A549 (cell line): ENCODE data around the gene TECPR2. TPM values are rescaled to one million over a fixed set of nuclear protein-coding genes. Genes with fewer than 3 reads are reported as not detected.
A peak's percentile ranks its signal among the peaks of the same experiment; 100 is the strongest.

ENCODE experiments used
- ATAC-seq, 2 experiments: fragments of 200-7000 bp in 1 of 2; fragments of >200 bp in 1 of 2; cut with Nextera tagmentation in 1 of 2; cut with Tn5 transposase in 1 of 2; 3 replicates each; pipeline versions ENCODE4 v1.8.0 to v1.9.1; 2018 to 2020; ENCODE audit warnings: mild to moderate bottlenecking in 1 of 2, moderate library complexity in 1 of 2
- CTCF ChIA-PET: fragments of 300-600 bp; sonication (Branson Sonifier 250); formaldehyde crosslinking; extraction: SDS; loops from one replicate; lab custom pipeline; 2021; ENCODE audit warnings: antibody characterized with exemption, inconsistent platforms; lab: Yijun Ruan, JAX
- POLR2A ChIA-PET: fragments of 350-600 bp; formaldehyde crosslinking; extraction: SDS; loops from one replicate; lab custom pipeline; 2021; ENCODE audit warnings: antibody characterized with exemption, inconsistent platforms; lab: Yijun Ruan, JAX
- DNase-seq, 2 experiments: peaks; one replicate each; pipeline versions ENCODE4 v3.0.0 to v3.0.0-alpha.2; 2011 to 2016; ENCODE audit warnings: low read depth in 1 of 2, low spot score in 1 of 2
- FAIRE-seq: peaks from 2 replicates; lab custom pipeline; 2011; peaks lifted over from hg19 to GRCh38; lab: Jason Lieb, UNC
- H3K27ac ChIP-seq, 2 experiments: fragments of >200 bp; sonication (Bioruptor Twin); formaldehyde crosslinking; 3 replicates each; pipeline ENCODE4 v1.5.1; 2016 to 2017
- H3K4me1 ChIP-seq: fragments of >200 bp; sonication (Bioruptor Twin); formaldehyde crosslinking; 3 replicates; pipeline ENCODE4 v1.6.1; 2016
- H3K4me2 ChIP-seq: fragments of >200 bp; sonication (Bioruptor Twin); formaldehyde crosslinking; 3 replicates; pipeline ENCODE4 v1.6.1; 2016
- H3K4me3 ChIP-seq: fragments of >200 bp; sonication (Bioruptor Twin); formaldehyde crosslinking; 3 replicates; pipeline ENCODE4 v1.5.1; 2016
- H3K9me3 ChIP-seq: fragments of >200 bp; sonication (Bioruptor Twin); formaldehyde crosslinking; 3 replicates; pipeline ENCODE4 v1.6.1; 2016
- CBX8 ChIP-seq: fragments of 200-600 bp; sonication (generic); IDR thresholded peaks from 2 replicates; pipeline ENCODE4 v1.6.1; 2016
- CHD2 ChIP-seq: fragments of 150-350 bp; IDR thresholded peaks from 2 replicates; pipeline ENCODE4 v1.6.1; 2014; ENCODE audit warnings: low read length; ENCODE audit not compliant: partially characterized antibody
- E2F6 ChIP-seq: IDR thresholded peaks from 2 replicates; pipeline ENCODE4 v1.6.1; 2012; ENCODE audit warnings: low read depth, borderline replicate concordance
- EHF ChIP-seq: fragments of 250-450 bp; sonication (Bioruptor Pico); IDR thresholded peaks from 2 replicates; pipeline ENCODE4 v1.5.0; 2020; ENCODE audit warnings: mild to moderate bottlenecking
- EHMT2 ChIP-seq: fragments of 200-600 bp; sonication (generic); IDR thresholded peaks from 2 replicates; pipeline ENCODE4 v1.6.1; 2016; ENCODE audit warnings: antibody characterized with exemption, low read depth, mild to moderate bottlenecking, moderate library complexity
- ESRRA ChIP-seq: fragments of 150-350 bp; IDR thresholded peaks from 2 replicates; pipeline ENCODE4 v1.6.1; 2014; ENCODE audit warnings: mild to moderate bottlenecking, low read length, borderline replicate concordance
- FOSB ChIP-seq: fragments of 250-450 bp; sonication (Bioruptor Pico); IDR thresholded peaks from 2 replicates; pipeline ENCODE4 v1.5.0; 2020; ENCODE audit warnings: mild to moderate bottlenecking, moderate library complexity
- GATA3 ChIP-seq: IDR thresholded peaks from 2 replicates; pipeline ENCODE4 v1.6.1; 2012; ENCODE audit warnings: borderline replicate concordance
- HOXB13 ChIP-seq: fragments of 250-450 bp; sonication (Bioruptor Pico); IDR thresholded peaks from 2 replicates; pipeline ENCODE4 v1.5.0; 2020; ENCODE audit warnings: low read depth, mild to moderate bottlenecking, moderate library complexity
- JUN ChIP-seq, 2 experiments: fragments of >200 bp; sonication (Bioruptor Twin); formaldehyde crosslinking; IDR thresholded peaks; 2 replicates in 1 of 2; 3 replicates in 1 of 2; pipeline ENCODE4 v1.6.1; 2016 to 2017
- KDM1A ChIP-seq: fragments of 200-600 bp; sonication (generic); IDR thresholded peaks from 2 replicates; pipeline ENCODE4 v1.6.1; 2016; ENCODE audit warnings: low read depth, mild to moderate bottlenecking
- MAFK ChIP-seq: fragments of 450-650 bp; IDR thresholded peaks from 2 replicates; pipeline ENCODE4 v1.6.1; 2014; ENCODE audit not compliant: partially characterized antibody
- MAX ChIP-seq: IDR thresholded peaks from 2 replicates; pipeline ENCODE4 v1.6.1; 2012
- MAZ ChIP-seq: fragments of 150-350 bp; IDR thresholded peaks from 2 replicates; pipeline ENCODE4 v1.6.1; 2014; ENCODE audit warnings: antibody characterized with exemption, low read depth, low read length, borderline replicate concordance
- MYC ChIP-seq: IDR thresholded peaks from 2 replicates; pipeline ENCODE4 v1.6.1; 2012; ENCODE audit warnings: mild to moderate bottlenecking, inconsistent platforms, low read length, improper control_type of control experiment, borderline replicate concordance
- NPAS2 ChIP-seq: fragments of 250-450 bp; sonication (Bioruptor Pico); IDR thresholded peaks from 2 replicates; pipeline ENCODE4 v1.8.0; 2022; ENCODE audit warnings: mild to moderate bottlenecking, moderate library complexity, borderline replicate concordance
- NR3C1 ChIP-seq: fragments of >200 bp; sonication (Bioruptor Twin); formaldehyde crosslinking; IDR thresholded peaks from 3 replicates; pipeline ENCODE4 v1.6.1; 2017
- POLR2A ChIP-seq: IDR thresholded peaks from 2 replicates; pipeline ENCODE4 v1.6.1; 2012; ENCODE audit warnings: mild to moderate bottlenecking, low read length
- RAD21 ChIP-seq, 2 experiments: fragments of >200 bp in 1 of 2; sonication (Bioruptor Twin) in 1 of 2; formaldehyde crosslinking in 1 of 2; IDR thresholded peaks in 1 of 2; conservative IDR thresholded peaks in 1 of 2; 2 replicates in 1 of 2; 3 replicates in 1 of 2; pipeline ENCODE4 v1.6.1; 2012 to 2018; ENCODE audit warnings: inconsistent platforms in 1 of 2
- RCOR1 ChIP-seq: fragments of 150-350 bp; IDR thresholded peaks from 2 replicates; pipeline ENCODE4 v1.6.1; 2014; ENCODE audit warnings: antibody characterized with exemption, low read length, low read depth
- SREBF2 ChIP-seq: fragments of 450-650 bp; IDR thresholded peaks from 2 replicates; pipeline ENCODE4 v1.6.1; 2014; ENCODE audit warnings: mild to moderate bottlenecking, moderate library complexity
- TFCP2L1 ChIP-seq: fragments of 250-450 bp; sonication (Bioruptor Pico); IDR thresholded peaks from 2 replicates; pipeline ENCODE4 v1.5.0; 2021; ENCODE audit warnings: mild to moderate bottlenecking
- ZC3H11A ChIP-seq: fragments of 450-650 bp; IDR thresholded peaks from 2 replicates; pipeline ENCODE4 v1.6.1; 2014; ENCODE audit warnings: antibody characterized with exemption, mild to moderate bottlenecking
- ZFP36 ChIP-seq: fragments of 450-650 bp; IDR thresholded peaks from 2 replicates; pipeline ENCODE4 v1.6.1; 2014; ENCODE audit warnings: borderline replicate concordance; ENCODE audit not compliant: partially characterized antibody
- WGBS: methylation state at CpG from one replicate; pipeline ENCODE4 v1.1.6; 2017; ENCODE audit errors: missing lambda C conversion rate; 5-methylcytosine and 5-hydroxymethylcytosine counted together
- polyA plus RNA-seq, 4 experiments: library from polyadenylated mRNA; depleted of rRNA in 3 of 4; stranded (reverse); fragments of >200 nt; fragmentation: RNase III in 1 of 4; extraction: RNeasy Plus Mini Kit Qiagen cat#74134 plus additional on column Dnase treatment in 1 of 4; gene quantifications; 2 replicates in 3 of 4; 3 replicates in 1 of 4; pipeline ENCODE4 v1.2.3, GENCODE V29; 2011 to 2017
- TF ChIP-seq, protein P1 (sequence below): fragments of 200-600 bp; sonication (generic); IDR thresholded peaks from 2 replicates; pipeline ENCODE4 v1.6.1; 2016; ENCODE audit warnings: antibody characterized with exemption, mild to moderate bottlenecking, moderate library complexity
- TF ChIP-seq, protein P2 (sequence below): fragments of >200 bp; sonication (Bioruptor Twin); formaldehyde crosslinking; IDR thresholded peaks from 3 replicates; pipeline ENCODE4 v1.6.1; 2016

Gene TECPR2
- polyA plus RNA-seq, 2 of the 4 experiments (the other 2 are of a cell fraction): 5.9 to 7.6 TPM

DNA sequence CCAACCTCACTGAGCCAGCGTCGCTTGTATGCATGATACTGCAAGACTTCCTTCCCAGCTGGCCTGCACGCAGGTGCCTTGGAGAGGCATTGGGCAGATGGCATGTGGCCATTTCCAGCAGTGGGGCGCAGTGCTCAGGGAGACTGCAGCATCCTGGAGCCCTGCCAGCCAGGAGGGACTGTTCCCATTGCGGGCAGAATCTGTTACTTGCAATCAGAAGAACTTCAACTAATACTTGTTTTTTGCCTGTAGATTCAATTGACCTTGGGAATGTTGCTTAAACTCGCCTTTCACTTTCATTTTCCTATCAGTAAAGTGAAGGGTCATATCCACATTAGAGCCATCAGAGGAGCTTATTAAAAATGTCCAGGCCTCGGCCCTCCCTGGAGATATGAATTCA lies 117.0 kb downstream of the TECPR2 start:
- Histone ChIP-seq H3K27ac (no peak overlapping the region), H3K9me3 (no peaks in the 10 kb centered on the region), H3K4me1 (peaks cover 10% of the 10 kb centered on the region), H3K4me2 (no peak overlapping the region)
- ATAC-seq: peak in 1 of 2 experiments; percentile 30; a peak in 1 of 6 replicates
- WGBS: 91% methylated on average over 7 of the region's 7 CpGs
- CTCF ChIA-PET: interaction anchor here (0.6 to 1.4 kb wide), 3 partner anchors 41 to 114 kb away, joined by 3 to 5 read pairs (median 4); no protein-coding TSS in a partner anchor
- no peak for FAIRE-seq
- TF ChIP-seq RCOR1 (no peak), KDM1A (no peak), ZFP36 (no peak), MAX (no peak), EHMT2 (no peak), CHD2 (no peak), ESRRA (no peak), HOXB13 (CRISPR knock-in tag) (no peak), FOSB (CRISPR knock-in tag) (no peak), MAFK (no peak), POLR2A (no peak), MAZ (no peak), GATA3 (no peak), NPAS2 (CRISPR knock-in tag) (no peak), SREBF2 (no peak), JUN (IDR thresholded peaks at IDR 0.05) (no peak), RAD21 (conservative IDR thresholded peaks at IDR 0.05 in 1 of 2, IDR thresholded peaks at IDR 0.05 in 1 of 2) (no peak), EHF (CRISPR knock-in tag) (no peak), E2F6 (no peak)
- TF ChIP-seq, protein P1, sequence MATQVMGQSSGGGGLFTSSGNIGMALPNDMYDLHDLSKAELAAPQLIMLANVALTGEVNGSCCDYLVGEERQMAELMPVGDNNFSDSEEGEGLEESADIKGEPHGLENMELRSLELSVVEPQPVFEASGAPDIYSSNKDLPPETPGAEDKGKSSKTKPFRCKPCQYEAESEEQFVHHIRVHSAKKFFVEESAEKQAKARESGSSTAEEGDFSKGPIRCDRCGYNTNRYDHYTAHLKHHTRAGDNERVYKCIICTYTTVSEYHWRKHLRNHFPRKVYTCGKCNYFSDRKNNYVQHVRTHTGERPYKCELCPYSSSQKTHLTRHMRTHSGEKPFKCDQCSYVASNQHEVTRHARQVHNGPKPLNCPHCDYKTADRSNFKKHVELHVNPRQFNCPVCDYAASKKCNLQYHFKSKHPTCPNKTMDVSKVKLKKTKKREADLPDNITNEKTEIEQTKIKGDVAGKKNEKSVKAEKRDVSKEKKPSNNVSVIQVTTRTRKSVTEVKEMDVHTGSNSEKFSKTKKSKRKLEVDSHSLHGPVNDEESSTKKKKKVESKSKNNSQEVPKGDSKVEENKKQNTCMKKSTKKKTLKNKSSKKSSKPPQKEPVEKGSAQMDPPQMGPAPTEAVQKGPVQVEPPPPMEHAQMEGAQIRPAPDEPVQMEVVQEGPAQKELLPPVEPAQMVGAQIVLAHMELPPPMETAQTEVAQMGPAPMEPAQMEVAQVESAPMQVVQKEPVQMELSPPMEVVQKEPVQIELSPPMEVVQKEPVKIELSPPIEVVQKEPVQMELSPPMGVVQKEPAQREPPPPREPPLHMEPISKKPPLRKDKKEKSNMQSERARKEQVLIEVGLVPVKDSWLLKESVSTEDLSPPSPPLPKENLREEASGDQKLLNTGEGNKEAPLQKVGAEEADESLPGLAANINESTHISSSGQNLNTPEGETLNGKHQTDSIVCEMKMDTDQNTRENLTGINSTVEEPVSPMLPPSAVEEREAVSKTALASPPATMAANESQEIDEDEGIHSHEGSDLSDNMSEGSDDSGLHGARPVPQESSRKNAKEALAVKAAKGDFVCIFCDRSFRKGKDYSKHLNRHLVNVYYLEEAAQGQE: no peak
- TF ChIP-seq, all 56 proteins: peak for 0
- no peak overlapping the region for H3K4me3 ChIP-seq
- POLR2A ChIA-PET: no interaction called here
- DNase-seq: no peak

GRCh38 chr14:102481371-102481770 lies 118.6 kb downstream of the TECPR2 start:
- DNase-seq: no peak
- Histone ChIP-seq H3K4me2 (peak overlapping the region; percentile 10; the same call in 1 of the 3 replicates), H3K4me3 (no peak overlapping the region), H3K27ac (0 out of 6 replicates have a peak overlapping the region, but pooled peaks of 1 of the 2 experiments have one; percentile 30), H3K4me1 (peaks cover 10% of the 10 kb centered on the region), H3K9me3 (no peaks in the 10 kb centered on the region)
- no peak for FAIRE-seq
- WGBS: 87% methylated on average over 4 of the region's 4 CpGs
- no peak; a peak in 1 of 6 replicates for ATAC-seq
- ChIA-PET POLR2A (no interaction called here), CTCF (interaction anchor here (0.8 to 1.9 kb wide), 4 partner anchors 10 to 702 kb away, joined by 3 to 8 read pairs (median 4); no protein-coding TSS in a partner anchor)
- TF ChIP-seq JUN (IDR thresholded peaks at IDR 0.05): no peak
- no peak for TF ChIP-seq MAFK
- TF ChIP-seq EHMT2: no peak
- no peak for TF ChIP-seq EHF (CRISPR knock-in tag)
- TF ChIP-seq HOXB13 (CRISPR knock-in tag): no peak
- TF ChIP-seq, protein P2, sequence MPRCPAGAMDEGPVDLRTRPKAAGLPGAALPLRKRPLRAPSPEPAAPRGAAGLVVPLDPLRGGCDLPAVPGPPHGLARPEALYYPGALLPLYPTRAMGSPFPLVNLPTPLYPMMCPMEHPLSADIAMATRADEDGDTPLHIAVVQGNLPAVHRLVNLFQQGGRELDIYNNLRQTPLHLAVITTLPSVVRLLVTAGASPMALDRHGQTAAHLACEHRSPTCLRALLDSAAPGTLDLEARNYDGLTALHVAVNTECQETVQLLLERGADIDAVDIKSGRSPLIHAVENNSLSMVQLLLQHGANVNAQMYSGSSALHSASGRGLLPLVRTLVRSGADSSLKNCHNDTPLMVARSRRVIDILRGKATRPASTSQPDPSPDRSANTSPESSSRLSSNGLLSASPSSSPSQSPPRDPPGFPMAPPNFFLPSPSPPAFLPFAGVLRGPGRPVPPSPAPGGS: no peak
- TF ChIP-seq TFCP2L1: no peak
- no peak for TF ChIP-seq MYC
- no peak for TF ChIP-seq NR3C1
- TF ChIP-seq ZC3H11A: no peak
- TF ChIP-seq CBX8: no peak
